HepG2 (cell line): ENCODE results near the gene CD24. TPM values are rescaled to one million over a fixed set of nuclear protein-coding genes. Genes with fewer than 3 reads are reported as not detected.

Experiments used
- ARID5B ChIP-seq: IDR thresholded peaks from 2 replicates; pipeline ENCODE4 v1.4.0; 2020; ENCODE audit warnings: mild to moderate bottlenecking, missing genetic modification reagents
- BCL3 ChIP-seq: sonication (generic); formaldehyde crosslinking; IDR thresholded peaks from 2 replicates; pipeline ENCODE4 v1.5.1; 2020; ENCODE audit warnings: mild to moderate bottlenecking, missing genetic modification reagents, moderate library complexity
- HNF1A ChIP-seq, 2 experiments: sonication (generic) in 1 of 2; formaldehyde crosslinking in 1 of 2; IDR thresholded peaks; 2 replicates each; pipeline versions ENCODE4 v1.4.0 to v1.6.1; 2016 to 2020; ENCODE audit warnings: borderline replicate concordance in 1 of 2, low read depth in 1 of 2, mild to moderate bottlenecking in 1 of 2, missing genetic modification reagents in 1 of 2
- HNRNPUL1 ChIP-seq: fragments of 200-400 bp; formaldehyde crosslinking; IDR thresholded peaks from 2 replicates; pipeline ENCODE4 v1.6.1; 2017; ENCODE audit warnings: low read depth, mild to moderate bottlenecking, low read length, moderate library complexity
- KLF16 ChIP-seq, 2 experiments: sonication (generic) in 1 of 2; formaldehyde crosslinking in 1 of 2; IDR thresholded peaks; 2 replicates each; pipeline versions ENCODE4 v1.6.1 to v1.8.0; 2016 to 2023; ENCODE audit warnings: missing genetic modification reagents in 2 of 2, missing compliant biosample characterization in 1 of 2
- NPAS2 ChIP-seq: sonication (generic); formaldehyde crosslinking; IDR thresholded peaks from 2 replicates; pipeline ENCODE4 v1.8.0; 2022; ENCODE audit warnings: mild to moderate bottlenecking, missing genetic modification reagents, borderline replicate concordance
- NR0B2 ChIP-seq: sonication (generic); formaldehyde crosslinking; IDR thresholded peaks from 2 replicates; pipeline ENCODE4 v1.4.0; 2020; ENCODE audit warnings: mild to moderate bottlenecking, missing genetic modification reagents
- ZFP36L2 ChIP-seq: sonication (generic); formaldehyde crosslinking; IDR thresholded peaks from 2 replicates; pipeline ENCODE4 v1.4.0; 2020; ENCODE audit warnings: missing genetic modification reagents
- ZNF512 ChIP-seq: sonication (generic); formaldehyde crosslinking; IDR thresholded peaks from 2 replicates; pipeline ENCODE4 v1.4.0; 2020; ENCODE audit warnings: mild to moderate bottlenecking, missing genetic modification reagents
- ZNF572 ChIP-seq: sonication (generic); formaldehyde crosslinking; IDR thresholded peaks from 2 replicates; pipeline ENCODE4 v1.5.1; 2020; ENCODE audit warnings: mild to moderate bottlenecking, missing genetic modification reagents
- ZNF607 ChIP-seq: sonication (generic); formaldehyde crosslinking; IDR thresholded peaks from 2 replicates; pipeline ENCODE4 v1.5.1; 2020; ENCODE audit warnings: missing genetic modification reagents, mild to moderate bottlenecking, borderline replicate concordance
- ZNF720 ChIP-seq: sonication (generic); formaldehyde crosslinking; IDR thresholded peaks from 2 replicates; pipeline ENCODE4 v1.4.0; 2020; ENCODE audit warnings: missing genetic modification reagents
- ZNF841 ChIP-seq: sonication (generic); formaldehyde crosslinking; IDR thresholded peaks from 2 replicates; pipeline ENCODE4 v1.8.1; 2023; ENCODE audit warnings: missing genetic modification reagents, borderline replicate concordance
- polyA plus RNA-seq, 8 experiments: library from polyadenylated mRNA; depleted of rRNA in 3 of 8; stranded (reverse) in 7 of 8; unstranded in 1 of 8; fragments of >200 nt; fragmentation: Illumina TruSeq in 4 of 8; extraction: Trizol in 4 of 8; gene quantifications; 2 replicates each; pipeline versions ENCODE4 v1.2.1 to v1.2.3, GENCODE V29; 2011 to 2016; ENCODE audit warnings: low read depth in 4 of 8, missing spikeins in 1 of 8, mixed read lengths in 1 of 8; ENCODE audit not compliant: insufficient read depth in 1 of 8
- total RNA-seq, 5 experiments: library from RNA; depleted of rRNA; stranded (reverse); fragments of >200 nt; fragmentation: Illumina TruSeq; extraction: Trizol; gene quantifications; 2 replicates each; pipeline ENCODE4 v1.2.3, GENCODE V29; 2016; ENCODE audit warnings: low read depth in 1 of 5

CD24 gene
- total and polyA plus RNA-seq, 2 of the 13 experiments (the other 11 are each of a cell fraction or from before 2014, with no cell fraction given): 11.3 to 30.5 TPM

GRCh38 chr6:106995640-106996039 lies 21.1 kb upstream of the CD24 start (continued):
- TF ChIP-seq ZNF572 (CRISPR knock-in tag) (no peak), NR0B2 (CRISPR knock-in tag) (no peak), ZNF720 (CRISPR knock-in tag) (no peak), HNF1A (IDR thresholded peaks at IDR 0.05; ENCODE audit: low read depth) (no peak), HNF1A (CRISPR knock-in tag; IDR thresholded peaks at IDR 0.05; ENCODE audit: borderline replicate concordance) (no peak), NPAS2 (CRISPR knock-in tag) (no peak), ZNF607 (CRISPR knock-in tag) (no peak), HNRNPUL1 (no peak), ZNF841 (CRISPR knock-in tag) (no peak), ZFP36L2 (CRISPR knock-in tag) (no peak), ZNF512 (no peak), BCL3 (no peak), KLF16 (CRISPR knock-in tag; IDR thresholded peaks at IDR 0.05) (no peak), ARID5B (CRISPR knock-in tag) (peak; percentile 64; the same call in 1 of the 2 replicates)
